ENCODE measurements around the gene FAM193B.

The FAM193B gene

GRCh38 chr5:177555665-177556064, 1.3 kb upstream of the FAM193B start:
- TF ChIP-seq SPI1 (IDR thresholded peaks at IDR 0.05; ENCODE audit: borderline replicate concordance, low read depth) (no peak), REST (IDR thresholded peaks at IDR 0.05; ENCODE audit: insufficient replicate concordance, low read depth) (no peak), POLR2AphosphoS5 (IDR thresholded peaks at IDR 0.05; ENCODE audit: low read depth) (no peak), GABPA (IDR thresholded peaks at IDR 0.05; ENCODE audit: low read depth) (no peak), CTCF (IDR thresholded peaks at IDR 0.05; ENCODE audit: insufficient read depth, low read length) (no peak)
- DNase-seq (ENCODE audit: low read depth in 1 of 2, low spot score in 1 of 2): no peak
- Histone ChIP-seq H3K27me3 (ENCODE audit: insufficient read depth, poor library complexity, severe bottlenecking) (no peaks in the 10 kb centered on the region), H3K27ac (replicated peaks) (no peak overlapping the region), H3K4me3 (replicated peaks; ENCODE audit: insufficient read depth, low read length) (no peak overlapping the region)

GRCh38 chr5:177555228-177555627, 865 bp upstream of the FAM193B start:
- no peak overlapping the region for H3K27ac ChIP-seq (replicated peaks)
- no peak for DNase-seq (ENCODE audit: low read depth in 1 of 2, low spot score in 1 of 2)
- TF ChIP-seq CTCF (IDR thresholded peaks at IDR 0.05; ENCODE audit: insufficient read depth, low read length): no peak
- TF ChIP-seq GABPA (IDR thresholded peaks at IDR 0.05; ENCODE audit: low read depth): no peak
- no peak for TF ChIP-seq SPI1 (IDR thresholded peaks at IDR 0.05; ENCODE audit: borderline replicate concordance, low read depth)
- TF ChIP-seq POLR2AphosphoS5 (IDR thresholded peaks at IDR 0.05; ENCODE audit: low read depth): no peak
- TF ChIP-seq REST (IDR thresholded peaks at IDR 0.05; ENCODE audit: insufficient replicate concordance, low read depth): no peak
- H3K4me3 ChIP-seq (replicated peaks; ENCODE audit: insufficient read depth, low read length): no peak overlapping the region
- H3K27me3 ChIP-seq (ENCODE audit: insufficient read depth, poor library complexity, severe bottlenecking): no peaks in the 10 kb centered on the region

GRCh38 chr5:177553671-177554429, 513 bp downstream of the FAM193B start:
- TF ChIP-seq CTCF (IDR thresholded peaks at IDR 0.05; ENCODE audit: insufficient read depth, low read length) (no peak), GABPA (IDR thresholded peaks at IDR 0.05; ENCODE audit: low read depth) (no peak), POLR2AphosphoS5 (IDR thresholded peaks at IDR 0.05; ENCODE audit: low read depth) (peak; percentile 4; the same call in 1 of the 2 replicates), SPI1 (IDR thresholded peaks at IDR 0.05; ENCODE audit: borderline replicate concordance, low read depth) (no peak)
- Histone ChIP-seq H3K27ac (replicated peaks) (peak overlapping the region; percentile 72), H3K4me3 (replicated peaks; ENCODE audit: insufficient read depth, low read length) (peak overlapping the region; percentile 94), H3K27me3 (ENCODE audit: insufficient read depth, poor library complexity, severe bottlenecking) (no peaks in the 10 kb centered on the region)
- DNase-seq (ENCODE audit: low read depth in 1 of 2, low spot score in 1 of 2): peak in 1 of 2 experiments; percentile 17

Data from HL-60 (cell line).